ENCODE results near the gene C17orf78. TPM values are rescaled to one million over a fixed set of nuclear protein-coding genes. Genes with fewer than 3 reads are reported as not detected.
"Not testable (repeated sequence)": the region's sequence is repeated elsewhere in the genome, so short reads cannot be mapped to it uniquely, and the experiment has no call there.

Gene C17orf78
- total RNA-seq, 1 donor from 2014 or later = not detected

GRCh38 chr17:37342589-37342988 lies 33.2 kb upstream of the C17orf78 start:
- no peaks in the 10 kb centered on the region for H3K27me3 Mint-ChIP-seq
- no peak overlapping the region for H3K4me3 Mint-ChIP-seq

GRCh38 chr17:37344519-37344918 lies 31.3 kb upstream of the C17orf78 start:
- ChIA-PET CTCF (no interaction called here), POLR2A (no interaction called here)
- peaks cover 10% of the 10 kb centered on the region for H3K36me3 Mint-ChIP-seq (ENCODE audit: low read depth)

More at GRCh38 chr17:37342589-37342988, 33.2 kb upstream of the C17orf78 start:
- Mint-ChIP-seq H3K36me3 (ENCODE audit: low read depth) (peaks cover 15% of the 10 kb centered on the region), H3K27ac (no peak overlapping the region), H3K9me3 (no peaks in the 10 kb centered on the region), H3K4me1 (no peaks in the 10 kb centered on the region)
- no peak for ATAC-seq (ENCODE audit: low read depth)
- no peak for DNase-seq
- TF ChIP-seq CTCF (IDR thresholded peaks at IDR 0.05) = no peak
- CTCF ChIA-PET = interaction anchor here (0.7 kb wide), 1 partner anchor 45 kb away, joined by 3 read pairs; no protein-coding TSS in a partner anchor
- intact Hi-C loops (cut with micrococcal nuclease) = no loop called here
- POLR2A ChIA-PET = no interaction called here

GRCh38 chr17:37346863-37347402 lies 28.9 kb upstream of the C17orf78 start:
- H3K4me1 Mint-ChIP-seq; CTCF ChIA-PET; intact Hi-C loops (cut with micrococcal nuclease); H3K9me3 Mint-ChIP-seq; H3K27ac Mint-ChIP-seq; H3K27me3 Mint-ChIP-seq; H3K4me3 Mint-ChIP-seq; DNase-seq; ATAC-seq (ENCODE audit: low read depth); H3K36me3 Mint-ChIP-seq (ENCODE audit: low read depth); POLR2A ChIA-PET: not testable (repeated sequence)

More at GRCh38 chr17:37344519-37344918, 31.3 kb upstream of the C17orf78 start:
- no peak for TF ChIP-seq CTCF (IDR thresholded peaks at IDR 0.05)
- ATAC-seq (ENCODE audit: low read depth) (no peak), DNase-seq (no peak)
- no peak overlapping the region for H3K27ac Mint-ChIP-seq
- intact Hi-C loops (cut with micrococcal nuclease) = no loop called here
- H3K4me1 Mint-ChIP-seq = no peaks in the 10 kb centered on the region
- H3K9me3 Mint-ChIP-seq = no peaks in the 10 kb centered on the region
- no peaks in the 10 kb centered on the region for H3K27me3 Mint-ChIP-seq
- H3K4me3 Mint-ChIP-seq = no peak overlapping the region

- H3K27me3 Mint-ChIP-seq; DNase-seq; H3K9me3 Mint-ChIP-seq; H3K4me3 Mint-ChIP-seq; H3K36me3 Mint-ChIP-seq (ENCODE audit: low read depth); POLR2A ChIA-PET; ATAC-seq (ENCODE audit: low read depth); CTCF ChIA-PET; H3K27ac Mint-ChIP-seq; intact Hi-C loops (cut with micrococcal nuclease): not testable (repeated sequence)
- H3K4me1 Mint-ChIP-seq = peaks cover 18% of the 10 kb centered on the region
Measured at GRCh38 chr17:37356796-37357569, 18.8 kb upstream of the C17orf78 start.

GRCh38 chr17:37358098-37358829 lies 17.5 kb upstream of the C17orf78 start:
- Mint-ChIP-seq H3K4me3 (peak overlapping the region; percentile 81), H3K27me3 (no peaks in the 10 kb centered on the region), H3K27ac (no peak overlapping the region), H3K36me3 (ENCODE audit: low read depth) (peaks cover 3% of the 10 kb centered on the region), H3K4me1 (peaks cover 18% of the 10 kb centered on the region), H3K9me3 (no peaks in the 10 kb centered on the region)
- ATAC-seq (ENCODE audit: low read depth) = no peak
- ChIA-PET POLR2A (interaction anchor here (0.5 to 1.1 kb wide), 3 partner anchors 15 to 250 kb away, joined by 3 to 6 read pairs (median 5); partner anchors contain the start of gene SYNRG), CTCF (interaction anchor here (1.1 to 1.3 kb wide), 2 partner anchors 15 to 18 kb away, joined by 3 to 4 read pairs; no protein-coding TSS in a partner anchor)
- TF ChIP-seq CTCF (IDR thresholded peaks at IDR 0.05) = no peak
- DNase-seq = peak; percentile 16
- intact Hi-C loops (cut with micrococcal nuclease) = loop anchor here (2.0 kb wide), 1 partner anchor 251 kb away; the partner anchor contains the start of gene SYNRG

Measured in activated B cell treated with CpG ODN at 0.5 μM for 24 hours (primary cell).